Inflammatory macrophage (primary cell): Measurements from ENCODE around the gene FAH.
A peak's percentile ranks its signal among the peaks of the same experiment; 100 is the strongest.
"Not testable (repeated sequence)": the region's sequence is repeated elsewhere in the genome, so short reads cannot be mapped to it uniquely, and the experiment has no call there.

Source experiments
- DNase-seq, 2 donors: peaks; one replicate each; pipeline ENCODE4 v3.0.0-alpha.2; 2020 to 2022
- total RNA-seq, 18 experiments: gene quantifications; one replicate each; lab custom pipeline; 2026; ENCODE audit warnings: mixed read lengths in 6 of 18, inconsistent platforms in 2 of 18; lab: John Stamatoyannopoulos, UW

The FAH gene
- total RNA-seq, result 12.3 to 47.1 (median 28.7) reads per million in 18 experiments

- DNase-seq, result peak; percentile 22 to 59
Measured at GRCh38 chr15:80152896-80153876, at the start of gene FAH. FAH (plus strand) TSS chr15:80152999; CDS start chr15:80153055, 56 bp downstream.

DNA sequence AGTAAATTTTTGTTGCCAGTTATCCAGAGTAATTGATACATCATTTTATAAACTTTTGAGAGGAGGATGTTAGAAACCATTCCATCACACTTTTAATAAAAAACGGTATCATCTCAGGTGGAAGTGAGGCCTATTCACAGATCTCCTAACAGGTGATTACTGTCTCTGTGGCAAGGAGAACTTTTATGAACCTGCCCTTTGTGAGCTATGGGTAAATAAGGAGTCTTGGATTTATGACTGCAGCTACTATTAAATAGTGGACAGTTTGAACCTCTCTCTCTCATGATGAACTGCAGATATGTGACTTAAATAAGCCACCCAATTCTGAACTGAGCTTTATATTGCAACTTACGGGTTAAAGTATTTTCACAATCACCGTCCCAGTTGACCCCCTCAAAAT is 47.6 kb upstream of the FAH start:
- DNase-seq, result no peak

DNA sequence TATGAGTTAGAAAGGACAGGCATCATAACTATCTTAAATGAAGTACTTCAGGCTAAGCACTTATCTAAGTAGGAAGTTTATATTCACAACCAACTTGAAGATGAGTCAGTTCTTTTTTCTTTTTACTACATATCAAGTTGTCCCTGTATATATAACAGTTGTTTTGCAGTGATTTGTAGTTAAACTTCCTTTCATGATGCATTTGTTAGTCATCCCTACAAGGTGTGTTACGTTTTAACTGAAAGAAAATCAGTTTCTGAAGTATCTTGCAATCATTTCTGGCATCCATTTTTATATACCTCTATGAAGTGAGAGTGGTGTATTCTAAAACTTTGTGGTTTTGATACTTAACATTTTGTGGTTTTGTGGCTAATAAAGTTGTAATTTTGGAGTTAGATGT is 47.2 kb upstream of the FAH start:
- no peak for DNase-seq

- DNase-seq, result no peak
Measured at GRCh38 chr15:80106051-80106450, 46.7 kb upstream of the FAH start.

DNA sequence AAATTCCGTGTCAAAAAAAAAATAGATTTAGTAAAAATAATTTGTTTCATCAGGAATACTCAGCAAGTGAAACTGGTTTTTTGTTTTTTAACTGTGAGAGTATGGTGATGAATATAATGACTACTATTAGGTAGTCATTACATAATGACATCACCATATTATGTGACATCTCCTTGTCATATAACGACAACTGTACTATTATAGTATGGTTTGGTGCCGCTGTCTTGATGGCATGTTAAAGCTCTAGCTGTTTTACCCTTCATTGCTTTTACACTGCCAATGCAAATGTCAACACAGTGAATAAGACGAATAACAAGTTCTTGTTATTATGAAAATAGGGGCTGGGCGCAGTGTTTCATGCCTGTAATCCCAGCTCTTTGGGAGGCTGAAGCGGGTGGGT is 45.6 kb upstream of the FAH start:
- no peak for DNase-seq

DNA sequence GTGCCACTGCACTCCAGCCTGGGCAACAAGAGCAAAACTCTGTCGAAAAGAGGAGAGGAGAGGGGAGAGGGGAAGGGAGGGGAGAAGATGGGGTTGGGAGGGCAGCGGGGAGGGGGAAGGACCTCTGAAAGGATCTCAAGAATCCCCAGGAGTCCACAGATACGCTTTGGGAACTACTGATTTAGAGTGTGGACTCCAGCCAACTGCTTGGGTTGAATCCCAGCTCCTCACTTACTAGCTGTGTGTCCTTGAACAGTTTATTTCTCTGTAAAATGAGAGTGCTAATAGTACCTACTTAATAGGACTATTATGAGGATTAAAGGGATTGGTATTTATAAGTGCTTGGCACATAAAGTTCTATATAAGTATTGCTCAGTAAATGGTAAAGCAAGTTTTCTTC is 45.0 kb upstream of the FAH start:
- DNase-seq, result no peak

DNA sequence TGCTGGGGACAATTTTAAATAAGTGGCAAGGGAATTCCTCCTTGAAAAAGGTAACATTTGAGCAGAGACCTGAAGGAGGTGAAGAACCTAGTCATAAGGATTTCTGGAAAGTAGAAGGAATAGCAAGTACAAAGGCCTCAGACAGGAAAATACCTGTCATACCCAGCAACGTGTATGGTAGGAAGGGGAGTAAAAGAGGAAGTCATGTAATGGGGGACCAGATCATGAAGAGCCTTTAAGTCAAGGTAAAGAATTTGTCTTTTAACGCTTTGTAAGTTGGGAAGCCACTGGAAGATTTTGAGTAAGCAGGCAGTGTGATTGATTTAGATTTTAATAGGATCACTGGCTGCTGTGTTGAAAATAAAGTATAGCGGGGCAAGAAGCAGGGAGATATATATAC is 43.4 kb upstream of the FAH start:
- DNase-seq, result no peak

GRCh38 chr15:80110920-80111319 is 41.9 kb upstream of the FAH start:
- DNase-seq, result no peak

DNA sequence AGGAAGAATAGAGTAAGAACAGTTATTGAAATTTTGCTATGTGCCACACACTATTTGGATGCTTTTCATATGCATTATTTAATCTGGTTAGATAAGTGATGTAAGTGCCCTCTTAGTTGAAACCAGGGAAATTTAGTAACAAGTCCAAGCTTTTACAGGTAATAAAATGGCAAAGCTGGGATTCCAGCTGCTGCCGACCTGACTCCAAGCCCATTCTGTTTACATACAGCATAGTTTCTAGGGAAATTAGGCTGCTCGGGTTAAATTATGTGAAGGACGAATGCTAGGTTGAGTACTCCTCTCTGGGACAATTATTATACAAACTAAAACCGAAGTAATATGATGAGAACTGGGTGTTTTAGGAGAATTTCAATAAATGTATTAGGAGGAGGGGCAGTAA is 38.7 kb upstream of the FAH start:
- DNase-seq, result no peak

- peak in 1 of 2 donors; percentile 10 for DNase-seq
Measured at GRCh38 chr15:80115021-80115420, 37.8 kb upstream of the FAH start.

DNA sequence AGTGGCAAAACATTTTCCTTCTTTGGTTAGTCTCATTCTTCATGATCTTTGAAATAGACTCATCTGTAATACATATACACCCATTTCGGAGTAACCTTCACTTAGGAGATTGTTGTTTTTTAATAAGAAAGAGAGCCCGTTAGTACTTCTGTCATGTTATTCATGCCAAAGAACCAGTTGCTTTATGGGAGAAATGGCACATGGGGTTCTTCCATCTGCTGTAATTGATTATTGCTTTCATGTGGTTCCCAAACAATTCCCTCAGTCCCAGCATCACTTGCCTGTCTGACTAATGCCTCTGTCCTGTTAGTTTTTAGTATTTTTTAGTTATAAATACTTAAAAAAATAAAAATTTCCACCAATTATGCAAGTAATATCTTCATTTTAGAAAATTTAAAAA is 33.8 kb upstream of the FAH start:
- no peak for DNase-seq

- no peak for DNase-seq
Measured at GRCh38 chr15:80120636-80121035, 32.2 kb upstream of the FAH start.

GRCh38 chr15:80121546-80121945 is 31.3 kb upstream of the FAH start:
- DNase-seq, result no peak

DNA sequence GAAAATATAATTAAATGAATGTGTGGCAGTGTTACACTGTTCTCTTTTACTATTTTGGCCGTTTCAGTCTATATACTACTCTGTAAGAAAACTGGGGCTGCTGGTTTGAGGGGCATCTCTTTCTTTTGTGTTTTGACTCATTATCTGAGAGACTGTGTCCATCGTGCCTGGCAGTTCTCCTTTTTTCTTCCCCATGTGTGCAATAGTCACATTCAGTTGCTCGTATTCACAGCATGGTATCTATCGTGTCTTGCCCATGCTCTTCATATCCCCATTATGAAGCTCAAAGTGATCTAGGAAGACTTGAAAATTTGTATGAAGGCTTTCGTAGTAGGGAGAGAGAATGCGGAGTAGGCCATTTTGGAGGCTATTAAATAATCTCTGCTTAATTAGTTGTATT is 29.8 kb upstream of the FAH start:
- peak; percentile 48 to 54 for DNase-seq

DNA sequence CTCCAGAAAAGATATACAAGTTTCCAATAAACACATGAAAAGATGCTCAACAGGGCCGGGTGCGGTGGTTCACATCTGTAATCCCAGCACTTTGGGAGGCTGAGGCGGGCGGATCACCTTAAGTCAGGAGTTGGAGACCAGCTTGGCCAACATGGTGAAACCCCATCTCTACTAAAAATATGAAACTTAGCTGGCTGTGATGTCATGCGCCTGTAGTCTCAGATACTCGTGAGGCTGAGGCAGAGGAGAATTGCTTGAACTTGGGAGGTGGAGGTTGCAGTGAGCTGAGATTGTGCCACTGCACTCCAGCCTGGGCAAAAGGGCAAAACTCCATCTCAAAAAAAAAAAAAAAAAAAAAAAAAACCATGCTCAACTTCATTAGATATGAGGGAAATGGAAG is 25.5 kb upstream of the FAH start:
- not testable (repeated sequence) for DNase-seq

DNA sequence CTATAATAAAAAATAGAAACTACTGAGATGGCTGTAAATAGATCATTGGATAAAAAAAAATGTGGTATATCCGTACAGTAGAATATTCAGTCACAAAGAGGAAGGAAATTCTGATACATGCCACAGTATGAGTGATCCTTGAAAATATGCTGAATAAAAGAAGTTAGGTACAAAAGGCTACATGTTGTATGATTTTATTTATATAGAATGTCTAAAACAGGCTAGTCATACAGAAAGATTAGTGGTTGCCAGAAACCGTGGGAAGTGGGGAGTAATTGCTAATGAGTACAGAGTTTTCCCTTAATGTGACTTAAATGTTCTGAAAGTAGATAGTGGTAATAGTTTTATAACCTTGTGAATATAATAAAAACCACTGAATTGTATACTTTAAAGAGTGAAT is 24.9 kb upstream of the FAH start:
- DNase-seq, result no peak

DNA sequence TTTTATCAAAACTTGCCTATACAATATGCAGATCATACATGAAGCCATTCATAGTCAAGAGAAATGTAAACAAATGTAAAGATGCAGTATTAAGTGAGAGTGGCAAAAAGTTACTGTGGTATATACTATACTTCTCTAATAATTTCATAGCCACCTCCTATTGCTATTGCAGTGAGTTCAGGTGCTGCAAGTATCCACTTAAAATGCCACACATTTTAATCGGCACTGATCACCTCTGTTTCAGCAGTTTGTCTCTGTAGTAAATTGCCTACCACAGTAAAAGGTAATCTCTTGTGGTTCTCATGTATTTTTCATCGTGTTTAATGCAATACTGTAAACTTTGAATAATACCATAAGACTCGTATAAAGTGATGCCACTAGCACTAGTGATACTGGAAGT is 20.4 kb upstream of the FAH start:
- no peak for DNase-seq

GRCh38 chr15:80136854-80137253 is 15.9 kb upstream of the FAH start:
- no peak for DNase-seq

DNA sequence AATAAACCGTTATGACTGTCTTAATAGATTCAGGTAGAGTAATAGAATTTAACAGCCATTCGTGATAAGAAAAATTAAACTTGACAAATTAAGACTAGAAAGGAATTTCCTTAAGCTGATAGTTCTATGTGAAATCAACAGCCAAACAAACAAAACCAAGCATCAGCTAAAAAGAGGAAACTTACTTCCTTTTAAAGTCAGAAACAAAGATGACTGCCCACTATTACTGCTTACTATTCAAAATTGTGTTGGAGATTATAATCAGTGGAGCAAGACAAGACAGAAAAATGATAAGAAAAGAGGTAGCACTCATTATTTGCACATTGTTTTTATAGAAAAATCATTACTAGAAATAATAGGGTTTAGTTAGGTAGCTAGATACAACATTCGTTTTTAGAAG is 13.8 kb upstream of the FAH start:
- DNase-seq, result no peak

DNA sequence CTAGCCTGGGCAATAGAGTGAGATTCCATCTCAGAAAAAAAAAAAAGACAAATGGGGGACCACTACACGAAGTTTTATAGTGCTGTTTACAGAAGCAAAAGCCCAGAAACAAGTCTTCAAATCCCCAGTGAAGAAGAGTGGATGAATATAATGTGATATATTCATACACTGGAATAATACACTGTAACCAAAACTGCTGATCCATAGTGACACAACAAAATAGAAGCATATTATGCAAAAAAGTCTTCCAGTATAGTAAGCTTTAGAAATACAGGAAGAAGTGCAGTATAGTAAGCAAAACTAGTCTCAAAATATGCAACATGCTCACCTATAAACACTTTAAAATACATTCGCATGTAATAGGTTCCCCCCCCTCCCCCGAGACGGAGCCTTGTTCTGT is 11.9 kb upstream of the FAH start:
- DNase-seq, result no peak

DNA sequence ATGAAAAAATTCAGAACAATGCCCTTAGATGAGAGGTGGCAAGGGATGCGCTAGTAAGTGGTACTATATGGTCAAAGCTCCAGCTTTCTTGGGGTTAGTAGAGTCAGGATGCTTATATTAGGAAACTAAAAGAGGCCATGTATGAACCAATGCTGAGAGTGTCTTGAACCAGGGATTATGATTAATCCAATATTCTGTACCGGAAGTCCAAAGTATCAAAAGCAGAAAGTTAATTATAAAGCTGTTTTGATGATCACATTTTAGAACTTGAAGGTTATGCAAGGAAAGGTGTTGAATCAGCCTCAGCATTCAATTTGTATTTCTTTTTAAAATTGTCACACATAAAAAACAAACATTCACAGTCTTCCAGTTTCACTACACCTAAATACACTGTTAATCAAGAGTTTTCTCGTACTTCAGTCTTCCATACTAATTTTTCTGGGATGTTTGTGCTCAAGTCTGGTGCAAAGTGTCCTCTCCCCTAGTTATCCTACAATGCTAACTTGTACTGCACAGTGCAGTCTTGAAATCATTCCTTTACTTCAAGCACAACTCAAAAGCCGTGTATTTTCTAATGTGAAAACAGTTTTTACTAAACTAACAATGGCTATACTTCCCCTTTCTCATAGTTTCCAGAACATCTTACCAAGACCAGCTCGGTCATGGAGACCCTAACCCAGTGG is 10.7 kb upstream of the FAH start:
- DNase-seq, result no peak

GRCh38 chr15:80142646-80143045 is 10.2 kb upstream of the FAH start:
- DNase-seq, result no peak

DNA sequence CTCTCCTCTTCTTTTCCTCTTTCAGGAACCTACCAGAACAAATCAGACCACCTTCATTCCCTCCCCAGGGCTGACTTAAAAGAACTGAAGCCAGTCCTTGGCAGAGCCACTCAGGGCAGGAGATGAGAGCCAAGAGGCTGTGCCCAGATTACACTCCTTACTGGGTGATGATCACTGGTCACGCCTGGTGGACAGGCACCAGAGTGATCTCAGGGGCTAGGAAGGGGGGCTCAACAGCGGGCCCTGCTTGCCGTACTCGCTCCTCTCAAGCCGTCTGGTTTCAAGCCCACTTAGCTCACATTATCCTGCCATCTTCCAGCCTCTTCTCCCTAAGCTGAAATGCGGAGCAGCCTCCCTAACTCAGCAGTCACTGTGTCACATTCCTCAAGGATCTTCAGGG is 1.7 kb upstream of the FAH start:
- DNase-seq, result no peak

DNA sequence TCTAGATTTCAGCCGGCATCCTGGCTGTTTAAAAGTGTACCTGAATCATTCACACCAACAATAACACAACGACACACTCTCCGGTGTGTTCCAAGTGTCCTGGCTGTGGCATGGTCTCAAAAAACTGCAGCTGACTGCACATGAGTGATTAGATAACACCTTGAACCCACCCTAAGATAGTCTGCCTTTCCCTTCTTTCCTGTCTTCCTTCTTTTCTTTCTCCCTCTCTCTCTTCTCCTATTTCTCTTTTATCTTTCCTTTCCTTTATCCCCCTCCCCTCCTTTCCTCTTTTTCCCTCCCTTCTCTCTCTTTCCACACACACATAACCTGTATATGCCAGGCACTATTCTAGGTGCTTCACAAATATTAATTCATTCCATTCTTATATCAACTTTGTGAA is 1.2 kb upstream of the FAH start:
- DNase-seq, result no peak
